GM21576 (cell line): ENCODE measurements around the gene ARHGAP32.
"Not testable (repeated sequence)": the region's sequence is repeated elsewhere in the genome, so short reads cannot be mapped to it uniquely, and the experiment has no call there.

Source experiments
- ATAC-seq: cut with Tn5 transposase; IDR thresholded peaks from one replicate; pipeline ENCODE4 v1.9.1; 2021; ENCODE audit warnings: mild to moderate bottlenecking, moderate library complexity; ENCODE audit not compliant: unreplicated experiment

The ARHGAP32 gene

DNA sequence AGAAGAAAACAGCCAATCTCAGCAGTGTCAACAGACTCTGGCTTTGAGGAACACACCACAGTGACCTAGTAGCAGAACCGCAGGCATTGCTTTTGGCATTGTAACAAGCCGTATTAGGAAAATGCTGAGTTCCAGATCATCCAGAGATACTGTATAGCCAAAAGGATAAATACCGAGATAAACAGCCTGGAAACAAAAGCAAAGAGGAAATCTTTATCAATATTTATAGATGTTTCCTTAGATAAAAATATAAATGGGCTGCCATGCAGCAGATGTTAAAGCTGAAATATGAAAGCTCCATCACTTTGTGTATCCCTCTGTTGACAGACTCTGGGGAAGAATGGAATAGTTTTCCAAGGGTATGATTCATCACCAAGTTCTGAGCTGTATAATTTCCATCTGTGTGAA lies 150.5 kb downstream of the ARHGAP32 start:
- ATAC-seq, result no peak

DNA sequence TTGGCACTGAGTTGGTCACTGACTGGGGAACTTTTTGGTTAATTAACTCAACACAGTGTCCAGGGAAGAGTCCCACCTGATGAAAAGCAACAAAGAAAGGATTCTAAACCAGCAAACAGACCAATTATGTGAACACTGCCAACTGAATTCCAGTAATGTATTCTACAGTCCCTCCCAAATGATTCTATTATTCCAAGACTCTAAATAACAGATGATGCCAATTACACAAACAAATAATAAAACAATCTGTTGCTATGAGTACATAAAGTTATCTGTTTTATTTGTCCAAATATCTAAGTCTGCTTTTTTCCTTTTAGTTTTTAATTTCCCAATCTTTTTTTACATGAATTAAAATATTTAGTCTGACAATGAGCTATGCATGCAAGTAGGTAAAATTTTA lies 151.2 kb downstream of the ARHGAP32 start:
- ATAC-seq, result no peak

DNA sequence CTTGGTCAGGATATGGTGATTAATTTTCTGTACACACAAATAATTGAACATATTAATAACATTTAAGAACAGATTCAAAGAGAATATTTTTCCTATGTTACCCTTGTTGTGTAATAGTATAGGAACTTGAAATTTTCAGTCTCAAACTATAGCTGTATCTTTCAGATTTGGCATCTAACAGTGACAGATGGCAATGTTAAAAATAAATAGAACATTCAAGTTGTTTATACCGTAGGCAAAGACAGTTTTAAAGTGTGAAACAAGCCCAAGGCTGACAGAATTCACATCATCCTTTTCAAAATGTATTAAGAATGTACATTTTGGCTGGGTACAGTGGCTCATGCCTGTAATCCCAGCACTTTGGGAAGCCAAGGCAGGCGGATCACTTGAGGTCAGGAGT lies 156.9 kb downstream of the ARHGAP32 start:
- no peak for ATAC-seq

DNA sequence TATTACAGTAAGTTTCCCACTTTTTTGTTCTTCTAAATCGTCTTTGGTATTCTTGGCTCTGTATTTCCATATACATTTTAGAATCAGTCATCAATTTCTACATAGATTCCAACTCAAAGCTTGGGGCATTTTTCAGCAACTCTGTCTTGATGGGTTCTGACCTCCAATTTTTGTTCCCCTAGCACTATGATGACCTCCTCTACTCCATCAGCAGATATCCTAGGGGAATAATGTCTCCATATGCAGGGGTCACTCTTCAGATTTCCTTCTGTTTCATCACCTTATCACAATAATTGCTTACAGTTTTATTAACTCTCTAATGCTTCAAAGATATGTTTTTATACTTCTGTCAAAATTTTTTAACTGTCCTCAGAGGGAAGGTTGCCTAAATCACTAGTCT lies 158.1 kb downstream of the ARHGAP32 start:
- ATAC-seq, result no peak

DNA sequence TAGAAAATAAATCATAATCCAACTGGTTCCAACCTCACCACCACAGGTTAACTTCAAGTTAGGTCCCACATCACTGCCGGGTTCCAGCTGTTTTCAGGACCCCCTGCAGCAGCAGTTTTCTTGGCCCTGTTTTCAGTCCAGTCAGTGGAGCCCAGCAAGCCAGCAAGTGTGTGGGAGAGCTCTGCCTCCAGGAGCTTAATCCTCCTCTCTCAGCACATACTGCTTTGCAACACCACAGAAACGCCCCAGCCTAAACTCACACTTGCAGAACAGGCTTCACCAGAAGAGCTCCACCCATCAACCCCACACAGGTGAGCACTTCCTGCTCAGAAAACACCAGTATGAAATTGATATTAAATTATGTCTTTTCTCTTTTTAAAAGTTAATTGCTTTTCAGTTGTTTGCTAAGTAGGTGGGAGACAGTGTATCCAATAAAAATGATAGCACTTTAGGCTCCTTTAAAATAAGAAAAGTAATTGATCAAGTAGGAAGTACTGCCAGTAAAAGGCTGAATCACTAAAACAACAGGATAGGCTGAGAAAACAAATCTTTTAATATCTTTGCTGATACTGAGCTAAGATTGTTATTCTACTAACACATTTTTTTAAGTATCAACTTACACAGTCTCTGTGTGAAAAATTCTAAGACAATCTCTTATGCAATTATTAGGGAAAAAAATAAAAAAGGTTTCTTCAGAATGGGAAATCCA lies 168.0 kb downstream of the ARHGAP32 start:
- ATAC-seq, result no peak

DNA sequence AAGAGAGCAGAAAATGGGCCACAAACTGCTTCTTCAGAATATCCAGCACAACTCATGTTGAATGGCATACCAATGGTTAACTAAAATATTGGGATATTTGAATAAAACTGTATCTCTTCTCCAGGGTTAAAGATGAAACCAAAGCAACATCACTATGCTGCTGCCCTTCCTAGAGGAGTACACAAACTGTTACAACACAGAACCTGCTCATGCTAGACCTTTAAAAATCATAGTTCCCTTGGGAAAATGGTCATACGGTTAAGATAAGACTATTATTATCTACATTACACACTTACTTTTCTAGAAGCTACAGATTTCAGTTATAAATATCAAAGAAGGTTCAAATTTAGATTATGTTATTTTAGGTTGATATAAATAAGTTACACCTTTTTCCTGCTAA lies 170.8 kb downstream of the ARHGAP32 start:
- no peak for ATAC-seq

DNA sequence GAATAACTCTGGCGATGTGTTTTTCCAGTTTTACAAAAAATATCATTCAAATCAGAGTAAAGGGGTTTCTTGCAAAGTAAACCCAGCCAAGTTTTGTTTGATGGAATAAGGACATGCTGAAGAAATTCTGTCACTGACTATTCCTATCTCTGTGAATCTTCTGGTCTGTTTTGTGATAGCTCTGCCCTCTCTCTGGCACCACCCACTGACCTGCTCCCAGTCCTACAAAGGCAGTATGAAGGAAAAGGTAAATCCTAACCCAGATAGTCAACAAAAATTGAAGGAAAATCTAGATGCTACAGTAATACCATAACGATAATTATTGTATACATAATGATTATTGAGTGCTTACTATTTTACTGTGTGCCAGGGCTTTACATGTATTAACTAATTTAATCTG lies 173.1 kb downstream of the ARHGAP32 start:
- ATAC-seq, result no peak

DNA sequence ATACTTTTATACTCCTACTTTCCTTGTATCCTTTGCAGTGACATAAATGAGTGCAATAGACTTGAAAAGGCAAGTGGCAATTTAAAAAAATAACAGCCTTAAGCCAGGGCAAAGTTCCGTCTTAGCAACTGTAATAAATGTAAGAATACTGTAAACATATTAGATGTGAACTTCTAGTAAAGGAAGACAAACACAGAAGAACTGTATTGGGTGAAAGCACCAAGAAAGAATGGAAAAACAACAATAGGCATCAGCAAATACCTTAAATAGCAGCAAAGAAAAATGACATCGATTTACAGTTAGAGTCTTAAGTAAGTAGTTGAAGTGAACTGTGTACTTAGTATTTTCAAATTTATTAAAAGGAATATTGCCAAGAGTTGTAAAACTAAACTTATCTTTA lies 174.0 kb downstream of the ARHGAP32 start:
- no peak for ATAC-seq

DNA sequence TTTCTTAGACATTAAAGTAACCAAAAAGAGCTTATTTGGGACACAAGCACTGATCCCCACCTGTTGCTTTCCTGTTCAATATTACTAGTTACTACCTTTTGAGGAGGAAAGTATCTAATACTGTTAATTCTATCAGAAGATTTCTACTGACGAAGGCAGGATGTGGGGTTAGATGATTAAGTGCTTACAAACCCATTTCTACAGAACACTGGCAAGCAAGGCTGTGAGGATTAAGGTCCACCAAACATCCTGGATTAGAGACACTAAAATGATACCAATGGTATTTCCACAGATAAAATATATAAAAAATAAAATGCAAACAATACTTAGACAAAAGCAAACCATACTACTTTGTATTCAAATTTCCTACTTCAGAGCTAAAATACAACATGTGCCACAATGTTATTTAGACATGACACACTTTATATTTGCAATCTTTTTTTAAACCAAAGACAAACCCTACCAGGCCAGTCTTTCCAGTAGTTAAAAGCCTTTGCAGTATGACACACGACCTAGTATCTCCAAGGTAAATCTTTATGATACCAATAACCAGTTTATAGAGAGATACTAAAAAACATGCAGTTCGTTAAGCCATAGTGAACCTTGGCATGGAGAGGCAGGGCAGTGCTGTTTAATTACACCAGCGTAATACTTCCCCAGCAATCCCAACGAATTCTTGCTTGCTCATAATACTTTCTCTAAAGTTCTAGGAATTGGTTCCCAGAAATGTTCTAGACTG lies 178.2 kb downstream of the ARHGAP32 start:
- ATAC-seq, result no peak

DNA sequence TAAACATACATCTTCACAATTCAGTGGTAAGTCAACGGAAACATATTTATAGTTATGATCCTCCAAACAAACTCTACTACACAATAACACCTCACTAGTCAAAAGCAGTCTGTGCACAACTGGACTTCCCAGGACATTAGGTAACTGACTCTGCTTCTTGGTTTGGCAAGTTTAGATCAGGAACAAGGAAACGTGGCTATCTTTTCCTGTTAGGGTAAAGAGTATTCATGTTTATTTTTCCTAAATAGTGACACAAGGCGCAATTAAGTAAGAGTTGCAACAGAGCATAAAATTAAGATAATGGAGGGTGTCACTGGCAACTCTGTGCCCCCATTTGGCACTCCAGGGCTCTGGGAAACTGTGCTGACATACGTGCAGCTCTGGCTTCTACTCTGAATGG lies 179.2 kb downstream of the ARHGAP32 start:
- ATAC-seq, result no peak

DNA sequence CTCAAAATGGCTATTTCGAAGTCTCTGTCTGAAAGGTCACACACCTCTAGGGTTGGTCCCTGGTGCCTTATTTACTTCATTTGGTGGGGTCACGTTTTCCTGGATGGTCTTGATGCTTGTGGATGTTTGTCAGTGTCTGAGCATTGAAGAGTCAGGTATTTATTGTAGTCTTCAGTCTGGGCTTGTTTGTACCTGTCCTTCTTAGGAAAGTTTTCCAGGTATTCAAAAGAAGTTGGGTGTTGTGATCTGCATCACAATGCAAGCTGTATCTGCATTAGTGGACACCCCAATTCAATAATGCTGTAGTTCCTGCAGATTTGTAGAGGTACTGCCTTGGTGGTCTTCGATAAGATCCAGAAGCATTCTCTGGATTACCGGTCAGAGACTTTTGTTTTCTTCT lies 186.0 kb downstream of the ARHGAP32 start:
- no peak for ATAC-seq

DNA sequence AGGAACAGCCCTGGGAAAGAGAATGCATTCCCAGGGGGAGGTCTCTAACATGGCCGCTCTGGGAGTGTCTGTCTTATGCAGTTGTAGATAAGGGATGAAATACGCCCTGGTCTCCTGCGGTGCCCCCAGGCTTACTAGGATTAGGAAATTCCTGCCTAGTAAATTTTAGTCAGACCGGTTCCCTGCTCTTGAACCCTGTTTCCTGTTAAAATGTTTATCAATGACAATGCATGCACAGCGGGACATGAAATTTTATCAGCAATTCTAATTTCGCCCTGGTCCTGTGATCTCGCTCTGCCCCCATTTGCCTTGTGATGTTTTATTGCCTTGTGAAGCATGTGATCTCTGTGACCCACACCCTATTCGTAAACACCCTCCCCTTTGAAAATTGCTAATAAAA lies 193.0 kb downstream of the ARHGAP32 start:
- not testable (repeated sequence) for ATAC-seq

DNA sequence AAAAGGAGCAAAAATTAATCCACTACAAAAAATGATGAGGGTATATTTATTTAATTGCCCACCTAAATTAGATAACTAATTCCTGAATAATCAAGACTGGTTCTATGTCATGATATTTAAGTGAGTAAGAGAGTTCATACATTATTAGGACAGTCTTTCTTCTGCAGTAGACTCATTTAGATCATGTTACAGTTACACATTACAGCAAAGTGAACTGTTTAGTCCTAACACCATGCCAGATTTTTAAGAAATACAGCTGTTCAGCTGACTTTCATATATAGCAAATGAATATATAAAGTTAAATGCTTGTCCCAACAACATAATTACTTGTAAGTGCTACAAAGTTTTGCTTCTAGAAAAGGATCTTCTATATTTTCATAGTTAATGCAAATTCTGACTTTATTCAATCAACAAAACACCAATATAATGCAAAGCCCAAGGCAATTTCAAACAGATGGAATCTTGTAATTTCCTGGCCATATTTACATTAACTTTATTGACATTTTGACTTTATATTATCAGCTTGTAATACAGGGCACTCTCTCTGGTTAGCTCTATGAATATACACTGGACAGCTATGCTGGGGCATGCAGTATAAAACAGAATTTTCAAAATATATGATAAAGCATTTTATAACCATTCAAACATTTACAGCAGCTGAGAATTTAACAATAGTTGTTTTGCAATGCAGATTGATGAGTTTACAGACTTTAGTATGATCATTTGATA lies 203.7 kb downstream of the ARHGAP32 start:
- ATAC-seq, result no peak

DNA sequence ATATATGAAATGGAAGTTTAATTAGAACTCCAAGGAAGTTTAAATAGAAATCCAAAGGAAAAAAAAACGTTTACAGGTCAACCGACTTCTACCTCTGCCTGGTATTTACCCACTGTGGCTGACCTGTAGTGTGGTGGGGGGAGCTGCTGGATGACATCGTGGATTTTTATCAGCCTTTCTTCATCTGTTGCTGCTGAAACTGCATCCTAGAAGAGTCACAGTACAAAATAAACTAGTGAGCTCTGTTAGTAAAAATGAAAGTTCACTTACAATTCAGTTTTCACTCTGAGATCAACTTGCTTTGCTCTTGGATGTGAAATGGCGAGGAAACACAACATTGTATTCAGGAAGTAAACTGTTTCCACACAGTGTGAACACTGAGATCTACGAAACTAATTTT lies 206.2 kb downstream of the ARHGAP32 start:
- no peak for ATAC-seq

DNA sequence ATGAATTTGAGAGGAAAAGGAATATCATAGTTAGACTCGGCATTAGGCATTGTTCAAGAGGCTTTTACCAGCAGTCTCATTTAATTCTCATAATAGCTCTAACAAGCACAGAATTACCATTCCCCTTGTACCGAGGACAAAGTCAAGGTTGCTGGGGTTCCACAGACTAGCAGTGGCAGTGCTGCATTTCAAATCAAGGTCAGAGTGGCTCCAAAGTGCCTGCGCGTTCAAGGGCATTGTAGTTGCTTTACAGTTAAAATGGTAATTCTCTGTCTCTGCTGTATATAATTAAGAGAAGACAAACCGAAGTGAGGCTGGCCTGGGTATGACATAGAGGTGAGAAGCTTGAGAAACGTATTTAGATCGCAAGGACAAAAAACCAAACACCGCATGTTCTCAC lies 209.1 kb downstream of the ARHGAP32 start:
- ATAC-seq, result no peak

DNA sequence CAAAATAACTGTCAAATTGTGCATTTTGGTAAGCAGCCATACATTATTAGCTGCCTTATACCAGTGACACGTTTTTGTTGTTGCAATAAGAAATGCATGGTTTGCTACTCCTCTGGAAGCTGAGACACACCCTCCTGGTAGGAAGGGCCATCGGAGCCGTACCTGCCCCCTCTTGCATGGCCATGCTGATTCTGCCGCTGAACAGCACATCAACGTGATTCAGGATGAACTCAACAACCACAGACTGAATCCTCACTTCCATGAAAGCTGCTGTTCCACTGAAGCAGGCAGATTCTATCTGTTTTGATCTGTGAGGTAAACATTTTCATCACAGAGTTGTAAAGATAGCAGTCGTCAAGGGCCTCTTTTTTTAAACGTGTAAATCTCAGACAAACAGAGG lies 210.9 kb downstream of the ARHGAP32 start:
- no peak for ATAC-seq

DNA sequence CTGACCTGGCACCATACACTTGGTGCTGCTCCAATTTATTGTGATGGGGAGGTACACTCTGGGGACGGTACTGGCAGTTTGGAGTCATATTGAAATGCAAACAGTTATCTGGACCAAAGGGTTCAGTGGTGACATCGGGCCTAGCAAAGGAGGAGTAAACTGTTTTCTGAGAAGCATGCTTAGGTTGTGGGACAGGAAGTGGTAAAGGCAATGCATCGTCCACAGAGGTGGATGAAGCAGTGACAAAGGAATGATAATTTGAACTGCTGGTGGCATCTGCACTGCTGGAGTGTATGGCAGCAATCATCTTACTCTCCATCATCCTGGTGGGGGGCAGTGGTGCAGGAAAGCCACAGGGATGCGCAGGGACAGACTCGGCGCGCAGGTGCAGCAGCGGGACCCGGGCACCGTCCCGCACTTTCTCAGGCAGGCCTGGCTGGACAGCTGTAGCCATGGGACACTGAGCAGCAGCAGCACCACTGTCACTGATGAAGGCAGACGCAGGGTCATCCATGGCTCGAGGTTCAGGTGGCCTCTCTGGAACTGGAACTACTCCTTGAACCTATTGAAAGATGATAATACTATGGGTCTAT lies 221.4 kb downstream of the ARHGAP32 start:
- ATAC-seq, result no peak

DNA sequence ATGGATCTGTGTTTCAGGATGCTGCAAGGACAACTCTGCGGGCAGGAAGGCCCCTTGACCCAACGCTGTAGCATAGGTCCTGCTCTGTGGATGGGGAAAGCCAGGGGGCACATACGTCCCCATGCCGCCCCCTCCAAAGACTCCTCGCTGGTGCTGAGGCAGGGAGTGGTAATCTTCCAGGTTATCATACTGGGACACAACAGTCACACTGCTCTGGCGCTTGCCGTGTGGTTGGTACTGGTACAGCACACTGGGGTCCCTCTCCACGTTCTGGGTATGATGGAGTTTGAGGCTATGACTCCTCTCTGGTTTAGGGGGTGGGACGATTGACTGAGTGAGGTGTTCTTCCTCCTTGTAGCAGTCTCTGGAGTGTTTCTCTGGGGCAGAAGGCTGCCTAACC lies 223.2 kb downstream of the ARHGAP32 start:
- no peak for ATAC-seq

DNA sequence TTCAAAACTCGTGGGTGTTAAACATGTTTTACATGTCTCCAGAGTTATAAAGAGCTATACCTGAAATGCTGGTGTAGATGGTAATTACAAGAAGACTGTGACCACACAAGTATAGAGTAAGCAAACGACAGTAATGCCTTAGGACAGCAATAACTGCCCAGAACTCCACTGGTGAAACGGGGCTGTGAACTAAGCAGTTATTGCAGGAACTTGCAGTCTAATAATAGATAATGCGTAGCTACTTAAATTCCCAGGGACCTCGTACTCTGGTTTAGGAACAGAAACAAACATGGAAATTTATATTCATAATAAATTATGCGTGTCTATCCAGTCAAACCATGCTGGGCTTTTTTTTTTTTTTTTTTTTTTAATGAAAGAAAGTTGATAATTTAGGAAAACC lies 224.5 kb downstream of the ARHGAP32 start:
- ATAC-seq, result no peak

DNA sequence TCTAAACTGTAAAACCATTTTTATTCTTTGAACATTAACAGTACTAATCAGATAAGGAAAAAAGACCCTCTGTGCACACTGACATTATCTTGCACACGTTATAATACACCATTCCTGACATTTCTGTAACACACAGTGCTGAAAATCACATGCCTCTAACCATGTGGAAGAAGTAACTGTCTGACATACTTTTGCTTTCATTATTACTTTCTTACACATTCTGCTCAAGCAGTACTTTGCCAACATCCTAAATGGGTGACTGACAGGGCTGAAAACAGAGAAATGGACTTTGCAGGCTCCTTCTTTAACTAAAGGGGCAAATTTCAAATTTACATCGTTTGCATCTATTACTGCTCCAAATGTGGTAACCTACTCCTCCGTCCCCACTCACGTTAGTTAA lies 226.6 kb downstream of the ARHGAP32 start:
- ATAC-seq, result peak; percentile 99

DNA sequence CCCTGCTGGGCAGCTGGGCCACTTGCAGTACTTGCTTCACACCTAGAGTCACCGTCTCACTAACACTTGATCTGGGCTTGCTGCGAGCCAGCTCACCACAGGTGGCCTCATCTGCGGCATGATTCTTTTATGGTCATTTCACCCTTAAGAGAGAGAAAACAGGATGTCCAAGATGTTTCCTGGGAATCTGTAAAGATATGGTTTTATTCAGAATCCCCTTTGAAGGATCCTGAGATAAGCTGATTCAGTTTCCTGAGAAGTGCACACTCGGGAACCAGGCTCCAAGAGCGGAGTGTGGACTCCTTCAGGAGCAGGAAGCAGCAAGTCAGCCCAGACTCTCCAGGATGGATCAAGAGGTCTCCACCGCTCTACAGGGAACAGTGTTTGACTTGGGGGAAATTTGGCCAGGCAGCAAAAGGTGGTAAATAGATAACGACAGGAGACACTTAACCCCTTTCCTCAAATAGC lies 227.6 kb downstream of the ARHGAP32 start:
- no peak for ATAC-seq
